T-cell (primary cell): ENCODE data around the gene LHPP. TPM values are rescaled to one million over a fixed set of nuclear protein-coding genes. Genes with fewer than 3 reads are reported as not detected.
"Not testable (repeated sequence)": the region's sequence is repeated elsewhere in the genome, so short reads cannot be mapped to it uniquely, and the experiment has no call there.

Experiments
- ATAC-seq, 4 experiments: fragments of 200-7000 bp in 3 of 4; fragments of 150-1000 bp in 1 of 4; cut with Tn5 transposase; replicated peaks in 1 of 4; 1 replicate in 3 of 4; 2 replicates in 1 of 4; pipeline ENCODE4 v1.10.0; 2021; ENCODE audit warnings: moderate library complexity in 3 of 4, mild to moderate bottlenecking in 2 of 4, moderate number of reproducible peaks in 1 of 4
- CTCF ChIA-PET, 2 donors: fragments of 300-600 bp; sonication (Branson Sonifier 250); formaldehyde crosslinking; loops; one replicate each; lab custom pipeline; 2022; ENCODE audit warnings: antibody characterized with exemption in 2 of 2; lab: Charles Lee
- POLR2A ChIA-PET, 2 donors: fragments of 300-600 bp; sonication (Branson Sonifier 250); formaldehyde crosslinking; loops; one replicate each; lab custom pipeline; 2022; ENCODE audit warnings: antibody characterized with exemption in 2 of 2; lab: Charles Lee
- DNase-seq, 35 experiments: peaks; one replicate each; pipeline versions ENCODE4 v3.0.0 to v3.0.0-alpha.2; 2013 to 2023
- H3K27ac ChIP-seq: one replicate; pipeline ENCODE4 v1.5.1; 2013; ENCODE audit warnings: low read length
- H3K27me3 ChIP-seq, 2 experiments: replicated peaks in 1 of 2; 1 replicate in 1 of 2; 2 replicates in 1 of 2; pipeline versions ENCODE4 v1.6.1 to v1.7.0; 2013; ENCODE audit warnings: low read length in 1 of 2, mixed read lengths in 1 of 2; ENCODE audit not compliant: control insufficient read depth in 2 of 2, insufficient read depth in 2 of 2; ENCODE audit errors: extremely low read depth in 1 of 2
- H3K36me3 ChIP-seq, 2 donors: 1 replicate in 1 of 2; 2 replicates in 1 of 2; pipeline versions ENCODE4 v1.6.1 to v1.7.0; 2013; ENCODE audit warnings: low read length in 1 of 2; ENCODE audit not compliant: control insufficient read depth in 2 of 2, insufficient read depth in 1 of 2; ENCODE audit errors: extremely low read depth in 1 of 2
- H3K4me1 ChIP-seq, 2 experiments: 1 replicate in 1 of 2; 2 replicates in 1 of 2; pipeline versions ENCODE4 v1.6.1 to v1.7.0; 2013; ENCODE audit warnings: low read length in 2 of 2, mixed read lengths in 1 of 2; ENCODE audit not compliant: insufficient read depth in 2 of 2, control insufficient read depth in 1 of 2; ENCODE audit errors: extremely low read depth in 1 of 2
- H3K4me3 ChIP-seq, 2 donors: 1 replicate in 1 of 2; 2 replicates in 1 of 2; pipeline versions ENCODE4 v1.5.1 to v1.7.0; 2013; ENCODE audit warnings: mild to moderate bottlenecking in 2 of 2, low read length in 1 of 2, moderate library complexity in 1 of 2; ENCODE audit not compliant: control insufficient read depth in 1 of 2; ENCODE audit errors: extremely low read depth in 1 of 2
- H3K9me3 ChIP-seq: 2 replicates; pipeline ENCODE4 v1.7.0; 2013
- H3K27ac Mint-ChIP-seq, 2 donors: one replicate each; pipeline ENCODE4 v1.8.0; 2020 to 2021; ENCODE audit warnings: mild to moderate bottlenecking in 2 of 2, mixed read lengths in 2 of 2
- H3K27me3 Mint-ChIP-seq, 2 donors: one replicate each; pipeline ENCODE4 v1.8.0; 2021 to 2022; ENCODE audit warnings: mixed read lengths in 2 of 2
- H3K36me3 Mint-ChIP-seq: one replicate; pipeline ENCODE4 v1.8.0; 2021; ENCODE audit warnings: mixed read lengths
- H3K4me1 Mint-ChIP-seq, 3 donors: one replicate each; pipeline ENCODE4 v1.8.0; 2020 to 2022; ENCODE audit warnings: mixed read lengths in 3 of 3, mild to moderate bottlenecking in 1 of 3
- H3K4me3 Mint-ChIP-seq, 3 donors: one replicate each; pipeline ENCODE4 v1.8.0; 2020 to 2022; ENCODE audit warnings: mild to moderate bottlenecking in 3 of 3, mixed read lengths in 3 of 3, moderate library complexity in 3 of 3
- H3K9me3 Mint-ChIP-seq, 3 donors: one replicate each; pipeline ENCODE4 v1.8.0; 2020 to 2022; ENCODE audit warnings: mixed read lengths in 3 of 3
- WGBS: methylation state at CpG from one replicate; pipeline ENCODE4 v1.1.5; 2013; ENCODE audit warnings: missing lambda C conversion rate; ENCODE audit not compliant: insufficient coverage; 5-methylcytosine and 5-hydroxymethylcytosine counted together
- total RNA-seq, 35 experiments: library from RNA in 6 of 35; stranded (reverse) in 6 of 35; fragments of 120-200 nt in 1 of 35; gene quantifications; one replicate each; pipeline versions ENCODE4 v1.2.1 to v1.2.4 and lab custom pipeline; 2013 to 2026

The LHPP gene
- total RNA-seq, 5 donors from 2014 or later (not counting 1 experiment from before 2014, with no cell fraction given), result 13.2 to 27.4 (median 22.3) TPM

GRCh38 chr10:124436191-124436638 lies 25.4 kb upstream of the LHPP start:
- Mint-ChIP-seq H3K9me3 (no peaks in the 10 kb centered on the region), H3K27ac (no peak overlapping the region), H3K4me1 (peaks cover 0 to 3% (median 1%) of the 10 kb centered on the region in 3 donors), H3K27me3 (peaks cover 4 to 8% of the 10 kb centered on the region in 2 donors), H3K4me3 (no peak overlapping the region), H3K36me3 (no peaks in the 10 kb centered on the region)
- 74% methylated on average over 3 of the region's 8 CpGs for WGBS
- ChIA-PET CTCF (no interaction called here), POLR2A (interaction anchor here (0.7 kb wide), 2 partner anchors 211 to 1431 kb away, joined by 6 to 11 read pairs; no protein-coding TSS in a partner anchor)
- H3K27me3 ChIP-seq, result peaks cover 0 to 13% of the 10 kb centered on the region in 2 experiments
- no peak for DNase-seq
- H3K27ac ChIP-seq, result no peak overlapping the region
- H3K4me3 ChIP-seq, result no peak overlapping the region
- no peaks in the 10 kb centered on the region for H3K36me3 ChIP-seq
- no peaks in the 10 kb centered on the region for H3K9me3 ChIP-seq
- no peak for ATAC-seq
- H3K4me1 ChIP-seq, result no peaks in the 10 kb centered on the region

GRCh38 chr10:124441694-124442093 lies 19.9 kb upstream of the LHPP start:
- 79% methylated on average over 4 of the region's 5 CpGs for WGBS
- ATAC-seq, H3K27ac ChIP-seq, H3K9me3 Mint-ChIP-seq, H3K4me1 ChIP-seq, DNase-seq, H3K4me3 ChIP-seq, H3K9me3 ChIP-seq, H3K36me3 Mint-ChIP-seq, H3K4me3 Mint-ChIP-seq, H3K36me3 ChIP-seq, CTCF ChIA-PET, POLR2A ChIA-PET, H3K4me1 Mint-ChIP-seq, H3K27ac Mint-ChIP-seq: not testable (repeated sequence)
- peaks cover 31 to 40% of the 10 kb centered on the region in 2 donors for H3K27me3 Mint-ChIP-seq
- peaks cover 7 to 24% of the 10 kb centered on the region in 2 experiments for H3K27me3 ChIP-seq

GRCh38 chr10:124446830-124447750 lies 14.5 kb upstream of the LHPP start:
- ATAC-seq, result no peak
- CTCF ChIA-PET, result no interaction called here
- POLR2A ChIA-PET, result no interaction called here

GRCh38 chr10:124447751-124448466 lies 13.7 kb upstream of the LHPP start:
- CTCF ChIA-PET, result no interaction called here
- Mint-ChIP-seq H3K27me3 (peaks cover 71 to 73% of the 10 kb centered on the region in 2 donors), H3K9me3 (no peaks in the 10 kb centered on the region)

More at GRCh38 chr10:124446830-124447750, 14.5 kb upstream of the LHPP start:
- Mint-ChIP-seq H3K27ac (no peak overlapping the region), H3K4me3 (peak overlapping the region in 2 of 3 donors; percentile 21 to 40), H3K4me1 (peaks cover 25 to 27% (median 25%) of the 10 kb centered on the region in 3 donors), H3K9me3 (no peaks in the 10 kb centered on the region), H3K36me3 (no peaks in the 10 kb centered on the region), H3K27me3 (peaks cover 67 to 75% of the 10 kb centered on the region in 2 donors)
- Histone ChIP-seq H3K4me3 (no peak overlapping the region), H3K9me3 (no peaks in the 10 kb centered on the region), H3K4me1 (peaks cover 0 to 23% of the 10 kb centered on the region in 2 experiments), H3K27me3 (peaks cover 29 to 62% of the 10 kb centered on the region in 2 experiments), H3K36me3 (no peaks in the 10 kb centered on the region), H3K27ac (no peak overlapping the region)
- 14% methylated on average over 57 of the region's 71 CpGs for WGBS
- no peak for DNase-seq

GRCh38 chr10:124448696-124449169 lies 12.9 kb upstream of the LHPP start:
- H3K27me3 Mint-ChIP-seq, result peaks cover 71 to 74% of the 10 kb centered on the region in 2 donors
- POLR2A ChIA-PET, result interaction anchor here in 1 of 2 donors (0.7 kb wide), 1 partner anchor 417 kb away, joined by 3 read pairs; no protein-coding TSS in a partner anchor
- H3K36me3 ChIP-seq, result no peaks in the 10 kb centered on the region
- H3K4me1 ChIP-seq, result peaks cover 0 to 23% of the 10 kb centered on the region in 2 experiments
- no peak overlapping the region for H3K4me3 ChIP-seq
- H3K36me3 Mint-ChIP-seq, result no peaks in the 10 kb centered on the region
- no peaks in the 10 kb centered on the region for H3K9me3 ChIP-seq
- peak overlapping the region in 1 of 3 donors; percentile 74 for H3K4me3 Mint-ChIP-seq
- peaks cover 25 to 27% (median 25%) of the 10 kb centered on the region in 3 donors for H3K4me1 Mint-ChIP-seq
- no peaks in the 10 kb centered on the region for H3K9me3 Mint-ChIP-seq
- DNase-seq, result no peak
- 6% methylated on average over 15 of the region's 26 CpGs for WGBS
- peaks cover 37 to 70% of the 10 kb centered on the region in 2 experiments for H3K27me3 ChIP-seq
- no peak overlapping the region for H3K27ac Mint-ChIP-seq
- ATAC-seq, result no peak
- CTCF ChIA-PET, result no interaction called here
- H3K27ac ChIP-seq, result no peak overlapping the region

More at GRCh38 chr10:124447751-124448466, 13.7 kb upstream of the LHPP start:
- Histone ChIP-seq H3K36me3 (no peaks in the 10 kb centered on the region), H3K4me3 (no peak overlapping the region), H3K9me3 (no peaks in the 10 kb centered on the region), H3K4me1 (peaks cover 0 to 23% of the 10 kb centered on the region in 2 experiments), H3K27me3 (peaks cover 34 to 68% of the 10 kb centered on the region in 2 experiments), H3K27ac (no peak overlapping the region)
- peak overlapping the region; percentile 51 to 74 (median 53) for H3K4me3 Mint-ChIP-seq
- ATAC-seq (peak in 2 of 4 experiments; percentile 23 to 28), DNase-seq (no peak)
- POLR2A ChIA-PET, result interaction anchor here in 1 of 2 donors (0.6 kb wide), 1 partner anchor 320 kb away, joined by 4 read pairs; no protein-coding TSS in a partner anchor
- peaks cover 25 to 27% (median 25%) of the 10 kb centered on the region in 3 donors for H3K4me1 Mint-ChIP-seq
- WGBS, result 4% methylated on average over 41 of the region's 60 CpGs
- H3K36me3 Mint-ChIP-seq, result no peaks in the 10 kb centered on the region
- H3K27ac Mint-ChIP-seq, result peak overlapping the region in 1 of 2 donors; percentile 11
